H9 (cell line): Measurements from ENCODE around the gene DCAF6. TPM values are rescaled to one million over a fixed set of nuclear protein-coding genes. Genes with fewer than 3 reads are reported as not detected.

Source experiments
- DNase-seq: peaks from one replicate; pipeline ENCODE4 v3.0.0-alpha.2; 2017
- H2AFZ ChIP-seq: one replicate; pipeline ENCODE4 v1.6.1; 2013; ENCODE audit warnings: mild to moderate bottlenecking, low read length, control low read depth, moderate library complexity
- H2AK5ac ChIP-seq: 2 replicates; pipeline ENCODE4 v1.6.1; 2013; ENCODE audit warnings: low read length, control low read depth, mixed read lengths; ENCODE audit not compliant: insufficient read length
- H2BK120ac ChIP-seq: one replicate; pipeline ENCODE4 v1.6.1; 2013; ENCODE audit warnings: low read depth, mild to moderate bottlenecking, low read length, control low read depth, inconsistent platforms; ENCODE audit not compliant: poor library complexity, severe bottlenecking
- H2BK12ac ChIP-seq: 2 replicates; pipeline ENCODE4 v1.6.1; 2013; ENCODE audit warnings: low read length, control low read depth, mixed read lengths, low read depth; ENCODE audit not compliant: insufficient read length
- H2BK15ac ChIP-seq: 2 replicates; pipeline ENCODE4 v1.6.1; 2013; ENCODE audit warnings: low read depth, low read length, control low read depth
- H2BK20ac ChIP-seq: one replicate; pipeline ENCODE4 v1.6.1; 2013; ENCODE audit warnings: low read depth, mild to moderate bottlenecking, low read length, control low read depth, inconsistent platforms; ENCODE audit not compliant: poor library complexity, severe bottlenecking
- H2BK5ac ChIP-seq: 2 replicates; pipeline ENCODE4 v1.6.1; 2013; ENCODE audit warnings: low read length, control low read depth, mixed read lengths; ENCODE audit not compliant: insufficient read length
- H3K14ac ChIP-seq: 2 replicates; pipeline ENCODE4 v1.6.1; 2013; ENCODE audit warnings: low read length, control low read depth; ENCODE audit not compliant: insufficient read depth
- H3K18ac ChIP-seq: 2 replicates; pipeline ENCODE4 v1.6.1; 2013; ENCODE audit warnings: low read depth, mild to moderate bottlenecking, mixed read lengths, low read length, control low read depth; ENCODE audit not compliant: insufficient read length
- H3K23ac ChIP-seq: 2 replicates; pipeline ENCODE4 v1.6.1; 2013; ENCODE audit warnings: low read length, control low read depth, mixed read lengths, low read depth; ENCODE audit not compliant: insufficient read length
- H3K23me2 ChIP-seq: 2 replicates; pipeline ENCODE4 v1.6.1; 2013; ENCODE audit warnings: low read depth, mild to moderate bottlenecking, mixed read lengths, low read length, control low read depth; ENCODE audit not compliant: insufficient read length, poor library complexity, severe bottlenecking
- H3K27ac ChIP-seq: 2 replicates; pipeline ENCODE4 v1.5.1; 2013; ENCODE audit warnings: low read length, control low read depth, mixed read lengths, low read depth; ENCODE audit not compliant: insufficient read length
- H3K27me3 ChIP-seq: 2 replicates; pipeline ENCODE4 v1.6.1; 2013; ENCODE audit warnings: low read length, control low read depth, inconsistent platforms; ENCODE audit not compliant: insufficient read depth
- H3K4ac ChIP-seq: 2 replicates; pipeline ENCODE4 v1.6.1; 2013; ENCODE audit warnings: low read depth, mild to moderate bottlenecking, control low read depth, inconsistent platforms, low read length, moderate library complexity
- H3K4me1 ChIP-seq: 2 replicates; pipeline ENCODE4 v1.6.1; 2013; ENCODE audit warnings: low read length, control low read depth, inconsistent platforms; ENCODE audit not compliant: insufficient read depth
- H3K4me2 ChIP-seq: 2 replicates; pipeline ENCODE4 v1.6.1; 2013; ENCODE audit warnings: low read length, control low read depth, mixed read lengths; ENCODE audit not compliant: insufficient read length, insufficient read depth
- H3K56ac ChIP-seq: 2 replicates; pipeline ENCODE4 v1.6.1; 2013; ENCODE audit warnings: low read depth, mild to moderate bottlenecking, mixed read lengths, low read length, control low read depth; ENCODE audit not compliant: insufficient read length
- H3K79me1 ChIP-seq: 2 replicates; pipeline ENCODE4 v1.6.1; 2013; ENCODE audit warnings: low read depth, mild to moderate bottlenecking, moderate library complexity, low read length, control low read depth, inconsistent platforms; ENCODE audit not compliant: insufficient read depth, poor library complexity, severe bottlenecking
- H3K79me2 ChIP-seq: 2 replicates; pipeline ENCODE4 v1.6.1; 2013; ENCODE audit warnings: low read length, control low read depth, inconsistent platforms; ENCODE audit not compliant: insufficient read depth
- H3K9ac ChIP-seq: 2 replicates; pipeline ENCODE4 v1.6.1; 2013; ENCODE audit warnings: low read length, control low read depth, mixed read lengths; ENCODE audit not compliant: insufficient read length; ENCODE audit errors: extremely low read depth
- H3K9me3 ChIP-seq: one replicate; pipeline ENCODE4 v1.6.1; 2013; ENCODE audit warnings: low read depth, low read length, inconsistent platforms; ENCODE audit not compliant: control insufficient read depth
- H3T11ph ChIP-seq: one replicate; pipeline ENCODE4 v1.6.1; 2013; ENCODE audit warnings: mild to moderate bottlenecking, low read length, control low read depth, inconsistent platforms
- H4K20me1 ChIP-seq: one replicate; pipeline ENCODE4 v1.6.1; 2013; ENCODE audit not compliant: control insufficient read depth, insufficient read length, insufficient read depth
- H4K5ac ChIP-seq: 2 replicates; pipeline ENCODE4 v1.6.1; 2013; ENCODE audit warnings: low read depth, mild to moderate bottlenecking, mixed read lengths, low read length, control low read depth; ENCODE audit not compliant: insufficient read length
- H4K8ac ChIP-seq: replicated peaks from 2 replicates; pipeline ENCODE4 v1.6.1; 2013; ENCODE audit warnings: low read length, control low read depth, mixed read lengths, low read depth; ENCODE audit not compliant: insufficient read length
- H4K91ac ChIP-seq: 2 replicates; pipeline ENCODE4 v1.6.1; 2013; ENCODE audit warnings: low read depth, mild to moderate bottlenecking, moderate library complexity, mixed read lengths, low read length, control low read depth; ENCODE audit not compliant: insufficient read length
- H3K27ac Mint-ChIP-seq, 3 experiments: 2 replicates in 2 of 3; 3 replicates in 1 of 3; pipeline ENCODE4 v1.8.0; 2020 to 2021; ENCODE audit warnings: mixed read lengths in 3 of 3, mild to moderate bottlenecking in 1 of 3, moderate library complexity in 1 of 3
- H3K27me3 Mint-ChIP-seq: 2 replicates; pipeline ENCODE4 v1.8.0; 2021; ENCODE audit warnings: low read depth, mild to moderate bottlenecking, moderate library complexity, mixed read lengths
- H3K36me3 Mint-ChIP-seq, 3 experiments: 2 replicates in 2 of 3; 3 replicates in 1 of 3; pipeline ENCODE4 v1.8.0; 2020 to 2021; ENCODE audit warnings: low read depth in 3 of 3, mixed read lengths in 3 of 3; ENCODE audit not compliant: insufficient read depth in 1 of 3
- H3K4me1 Mint-ChIP-seq, 2 experiments: 2 replicates each; pipeline ENCODE4 v1.8.0; 2020; ENCODE audit warnings: mixed read lengths in 2 of 2
- H3K4me3 Mint-ChIP-seq, 2 experiments: 2 replicates in 1 of 2; 3 replicates in 1 of 2; pipeline ENCODE4 v1.8.0; 2020 to 2021; ENCODE audit warnings: mild to moderate bottlenecking in 2 of 2, mixed read lengths in 2 of 2, moderate library complexity in 1 of 2
- H3K9me3 Mint-ChIP-seq, 2 experiments: 2 replicates in 1 of 2; 3 replicates in 1 of 2; pipeline ENCODE4 v1.8.0; 2020; ENCODE audit warnings: mild to moderate bottlenecking in 2 of 2, mixed read lengths in 2 of 2, moderate library complexity in 1 of 2
- CTCF ChIP-seq: fragments of 200-600 bp; sonication (generic); conservative IDR thresholded peaks from 3 replicates; pipeline ENCODE4 v1.8.0; 2021; ENCODE audit warnings: antibody characterized with exemption, mild to moderate bottlenecking
- WGBS: extraction: QIAGEN DNeasy Blood & Tissue Kit; methylation state at CpG from one replicate; pipeline ENCODE4 v1.1.7; 2013; ENCODE audit warnings: missing lambda C conversion rate, low lambda C conversion rate, mixed read lengths; ENCODE audit not compliant: insufficient read length; ENCODE audit errors: extremely low coverage; 5-methylcytosine and 5-hydroxymethylcytosine counted together
- total RNA-seq: library from RNA; stranded (reverse); gene quantifications from 2 replicates; pipeline ENCODE4 v1.2.1, GENCODE V29; 2021

Gene DCAF6
- total RNA-seq, 1 experiment from 2014 or later = 16.0 TPM

GRCh38 chr1:168089326-168089978 is 153.0 kb downstream of the DCAF6 start:
- Histone ChIP-seq H3K56ac (no peak overlapping the region), H3K9ac (no peak overlapping the region), H2AK5ac (no peak overlapping the region), H2BK20ac (no peak overlapping the region), H2BK5ac (no peak overlapping the region), H2BK15ac (no peak overlapping the region), H3T11ph (no peak overlapping the region), H2BK120ac (no peak overlapping the region), H3K23me2 (no peaks in the 10 kb centered on the region), H3K23ac (no peak overlapping the region), H4K5ac (no peak overlapping the region), H2BK12ac (no peak overlapping the region), H3K27me3 (no peaks in the 10 kb centered on the region), H3K4ac (no peak overlapping the region), H3K79me2 (no peaks in the 10 kb centered on the region), H3K14ac (no peak overlapping the region), H3K18ac (no peak overlapping the region), H2AFZ (no peak overlapping the region), H3K9me3 (no peaks in the 10 kb centered on the region), H3K27ac (no peak overlapping the region), H4K91ac (no peak overlapping the region), H4K8ac (no peak overlapping the region), H3K4me2 (no peak overlapping the region), H4K20me1 (no peaks in the 10 kb centered on the region), H3K79me1 (no peaks in the 10 kb centered on the region), H3K4me1 (no peaks in the 10 kb centered on the region)
- H3K9me3 Mint-ChIP-seq = no peaks in the 10 kb centered on the region
- H3K27ac Mint-ChIP-seq = no peak overlapping the region
- no CpG with 5 or more reads among the region's 13 CpGs for WGBS
- no peaks in the 10 kb centered on the region for H3K27me3 Mint-ChIP-seq
- peaks cover 0 to 8% (median 3%) of the 10 kb centered on the region in 3 experiments; a peak in 5 of 7 replicates for H3K36me3 Mint-ChIP-seq
- TF ChIP-seq CTCF = no peak
- peaks cover 2 to 6% of the 10 kb centered on the region in 2 experiments; a peak in 1 of 4 replicates for H3K4me1 Mint-ChIP-seq
- no peak for DNase-seq
- H3K4me3 Mint-ChIP-seq = no peak overlapping the region
